ENCODE data around the gene SLC1A5.

The SLC1A5 gene

DNA sequence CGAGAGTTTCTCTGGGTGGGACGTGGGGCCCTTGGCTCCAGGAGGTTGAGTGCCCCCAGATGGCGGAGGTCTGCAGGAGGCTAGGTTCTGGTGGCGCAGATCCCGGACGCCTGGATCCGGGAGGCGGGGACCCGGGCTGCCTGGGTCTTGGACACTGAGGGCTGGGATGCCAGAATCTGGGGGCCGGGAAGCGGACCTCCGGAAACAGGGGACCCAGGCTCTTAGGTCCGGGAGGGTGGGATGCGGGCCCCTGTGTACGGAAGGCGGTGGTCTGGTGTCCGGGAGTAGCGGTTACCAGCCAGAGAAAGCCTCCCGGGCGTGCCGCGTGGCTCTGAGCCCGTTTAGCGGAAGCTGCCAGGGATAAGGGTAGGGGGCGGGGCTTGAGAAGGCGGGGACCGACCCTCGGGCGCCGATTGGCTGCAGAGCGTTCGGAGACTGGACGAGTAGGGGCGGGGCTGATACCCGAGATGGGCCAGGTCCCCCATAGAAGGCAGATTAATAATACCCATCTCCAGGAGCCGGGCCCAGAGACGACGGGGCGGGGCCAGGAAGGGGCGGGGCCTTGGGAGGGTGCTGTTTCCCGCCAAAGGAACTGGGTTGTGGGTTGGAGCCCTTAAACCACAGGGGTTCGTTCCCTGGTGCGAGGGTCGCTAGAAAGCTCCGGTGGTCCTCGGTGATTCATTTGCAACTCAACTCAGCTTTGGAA, at the start of gene SLC1A5:
SLC1A5 (minus strand) TSS at position 333 of the 706 bp plus-strand sequence. CDS start 629 bp downstream, outside the sequence.
- TF ChIP-seq, protein P1, sequence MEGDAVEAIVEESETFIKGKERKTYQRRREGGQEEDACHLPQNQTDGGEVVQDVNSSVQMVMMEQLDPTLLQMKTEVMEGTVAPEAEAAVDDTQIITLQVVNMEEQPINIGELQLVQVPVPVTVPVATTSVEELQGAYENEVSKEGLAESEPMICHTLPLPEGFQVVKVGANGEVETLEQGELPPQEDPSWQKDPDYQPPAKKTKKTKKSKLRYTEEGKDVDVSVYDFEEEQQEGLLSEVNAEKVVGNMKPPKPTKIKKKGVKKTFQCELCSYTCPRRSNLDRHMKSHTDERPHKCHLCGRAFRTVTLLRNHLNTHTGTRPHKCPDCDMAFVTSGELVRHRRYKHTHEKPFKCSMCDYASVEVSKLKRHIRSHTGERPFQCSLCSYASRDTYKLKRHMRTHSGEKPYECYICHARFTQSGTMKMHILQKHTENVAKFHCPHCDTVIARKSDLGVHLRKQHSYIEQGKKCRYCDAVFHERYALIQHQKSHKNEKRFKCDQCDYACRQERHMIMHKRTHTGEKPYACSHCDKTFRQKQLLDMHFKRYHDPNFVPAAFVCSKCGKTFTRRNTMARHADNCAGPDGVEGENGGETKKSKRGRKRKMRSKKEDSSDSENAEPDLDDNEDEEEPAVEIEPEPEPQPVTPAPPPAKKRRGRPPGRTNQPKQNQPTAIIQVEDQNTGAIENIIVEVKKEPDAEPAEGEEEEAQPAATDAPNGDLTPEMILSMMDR (conservative IDR thresholded peaks at IDR 0.05; ENCODE audit: control insufficient read depth, insufficient read depth, low read depth, low read length), result no peak
- H3K4me3 ChIP-seq (ENCODE audit: control insufficient read depth, low read depth, low read length), result peak within 1 kb of the TSS; percentile 92
- peak; percentile 95 for DNase-seq (ENCODE audit: low read depth)

- TF ChIP-seq, protein P1 (conservative IDR thresholded peaks at IDR 0.05; ENCODE audit: control insufficient read depth, insufficient read depth, low read depth, low read length), result no peak
Observed at GRCh38 chr19:46838160-46838559, 49.8 kb upstream of the SLC1A5 start.

DNA sequence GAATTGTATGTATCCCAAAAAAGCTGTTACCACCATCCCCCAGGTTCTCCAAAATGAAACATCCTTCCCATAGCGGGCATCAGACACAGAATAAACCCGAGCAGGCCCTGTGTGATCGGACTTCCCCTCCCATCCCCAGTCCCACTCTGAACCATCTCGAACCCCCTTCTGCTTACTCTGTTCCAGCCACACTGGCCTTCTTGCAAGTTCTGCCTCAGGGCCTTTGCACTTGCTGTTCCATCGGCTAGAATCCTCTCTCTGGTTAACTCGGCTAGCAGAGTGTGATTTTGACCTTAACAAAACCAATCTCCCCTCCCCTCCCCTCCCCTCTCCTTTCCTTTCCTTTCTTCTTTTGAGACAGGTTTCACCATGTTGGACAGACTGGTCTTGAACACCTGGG, 46.6 kb upstream of the SLC1A5 start:
- H3K4me3 ChIP-seq (ENCODE audit: control insufficient read depth, low read depth, low read length), result no peak overlapping the region
- no peak for DNase-seq (ENCODE audit: low read depth)
- TF ChIP-seq, protein P1 (conservative IDR thresholded peaks at IDR 0.05; ENCODE audit: control insufficient read depth, insufficient read depth, low read depth, low read length), result no peak

More at GRCh38 chr19:46838160-46838559, 49.8 kb upstream of the SLC1A5 start:
- no peak overlapping the region for H3K4me3 ChIP-seq (ENCODE audit: control insufficient read depth, low read depth, low read length)
- no peak for DNase-seq (ENCODE audit: low read depth)

GRCh38 chr19:46834121-46834520, 45.7 kb upstream of the SLC1A5 start:
- no peak overlapping the region for H3K4me3 ChIP-seq (ENCODE audit: control insufficient read depth, low read depth, low read length)
- TF ChIP-seq, protein P1 (conservative IDR thresholded peaks at IDR 0.05; ENCODE audit: control insufficient read depth, insufficient read depth, low read depth, low read length), result no peak
- DNase-seq (ENCODE audit: low read depth), result no peak

- no peak for DNase-seq (ENCODE audit: low read depth)
- H3K4me3 ChIP-seq (ENCODE audit: control insufficient read depth, low read depth, low read length), result no peak overlapping the region
- TF ChIP-seq, protein P1 (conservative IDR thresholded peaks at IDR 0.05; ENCODE audit: control insufficient read depth, insufficient read depth, low read depth, low read length), result no peak
Observed at GRCh38 chr19:46830864-46831263, 42.5 kb upstream of the SLC1A5 start.

GRCh38 chr19:46828484-46828883, 40.1 kb upstream of the SLC1A5 start:
- H3K4me3 ChIP-seq (ENCODE audit: control insufficient read depth, low read depth, low read length), result no peak overlapping the region
- peak; percentile 60 for DNase-seq (ENCODE audit: low read depth)
- TF ChIP-seq, protein P1 (conservative IDR thresholded peaks at IDR 0.05; ENCODE audit: control insufficient read depth, insufficient read depth, low read depth, low read length), result no peak
